ENCODE results near the gene FBXL7. TPM values are rescaled to one million over a fixed set of nuclear protein-coding genes. Genes with fewer than 3 reads are reported as not detected.

The FBXL7 gene
- total and polyA plus RNA-seq, 2 of the 8 experiments (the other 6 are each of a cell fraction or from before 2014, with no cell fraction given), result 17.7 to 17.8 TPM

DNA sequence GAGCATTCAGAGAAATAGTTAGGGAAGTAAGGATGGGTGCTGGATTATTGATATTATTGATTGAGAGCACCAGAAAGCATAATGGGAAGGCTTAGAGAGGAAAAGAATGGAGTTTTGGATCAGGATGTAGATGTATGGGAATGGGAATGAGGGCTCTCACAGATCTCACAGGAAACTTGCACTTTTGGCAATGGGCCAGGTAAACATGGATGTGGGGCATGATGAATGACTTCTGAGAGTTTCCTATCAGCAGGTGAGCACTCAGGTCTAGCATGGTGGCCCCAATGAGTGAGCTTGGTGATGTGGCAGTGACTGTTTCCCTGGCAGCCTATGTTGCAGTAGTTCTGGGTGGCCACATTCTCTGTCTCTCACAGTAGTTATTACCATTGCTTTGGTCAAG lies 283.8 kb downstream of the FBXL7 start:
- FAIRE-seq, result no peak
- CTCF ChIA-PET (ENCODE audit: partially characterized antibody), result no interaction called here

More for the DNA sequence above, 283.8 kb downstream of the FBXL7 start:
- Histone ChIP-seq H3K56ac (replicated peaks; ENCODE audit: insufficient read length, low read depth, low read length) (no peak overlapping the region), H2AFZ (ENCODE audit: low read length) (no peak overlapping the region), H3K4me2 (ENCODE audit: insufficient read depth in 1 of 2, low read depth in 2 of 2, low read length in 2 of 2) (no peak overlapping the region), H3K4ac (replicated peaks; ENCODE audit: insufficient read length, low read depth, low read length) (no peak overlapping the region), H4K20me1 (replicated peaks in 1 of 2; ENCODE audit: control insufficient read depth in 1 of 2, insufficient read depth in 2 of 2, low read length in 2 of 2) (no peaks in the 10 kb centered on the region), H3K14ac (ENCODE audit: insufficient read length) (no peak overlapping the region), H3K23me2 (ENCODE audit: low read depth, low read length) (no peaks in the 10 kb centered on the region), H3K4me1 (replicated peaks in 1 of 4; ENCODE audit: control insufficient read depth in 3 of 4, insufficient read depth in 4 of 4, low read length in 3 of 4) (no peaks in the 10 kb centered on the region), H3K27ac (ENCODE audit: low read depth, low read length) (no peak overlapping the region), H3K9ac (replicated peaks in 1 of 4; ENCODE audit: extremely low read depth in 1 of 4, low read depth in 3 of 4, low read length in 3 of 4) (no peak overlapping the region), H3K79me1 (ENCODE audit: low read depth, low read length) (no peaks in the 10 kb centered on the region), H3K18ac (ENCODE audit: extremely low read depth, low read length) (no peak overlapping the region), H3K23ac (ENCODE audit: insufficient read length) (no peak overlapping the region), H2BK20ac (ENCODE audit: low read length) (no peak overlapping the region), H2BK120ac (replicated peaks; ENCODE audit: low read depth, low read length) (no peak overlapping the region), H2BK15ac (ENCODE audit: low read length) (no peak overlapping the region), H3K79me2 (ENCODE audit: control insufficient read depth in 1 of 2, insufficient read depth in 2 of 2, low read length in 2 of 2) (peaks cover 0 to 6% of the 10 kb centered on the region in 2 experiments; a peak in 2 of 4 replicates), H4K91ac (replicated peaks; ENCODE audit: insufficient read length, low read length) (no peak overlapping the region), H2BK5ac (ENCODE audit: low read depth, low read length) (no peak overlapping the region), H4K8ac (ENCODE audit: extremely low read depth, insufficient read depth, low read length) (no peak overlapping the region), H3K36me3 (ENCODE audit: control insufficient read depth in 2 of 4, insufficient read depth in 4 of 4, low read length in 3 of 4) (no peaks in the 10 kb centered on the region), H2BK12ac (ENCODE audit: low read depth, low read length) (no peak overlapping the region), H3K4me3 (ENCODE audit: extremely low read depth in 1 of 4, insufficient read depth in 2 of 4, low read depth in 3 of 4, low read length in 4 of 4) (no peak overlapping the region), H3K27me3 (replicated peaks in 1 of 4; ENCODE audit: control insufficient read depth in 3 of 4, extremely low read depth in 1 of 4, insufficient read depth in 3 of 4, low read length in 3 of 4) (no peaks in the 10 kb centered on the region), H3K9me3 (ENCODE audit: insufficient read depth in 2 of 2, low read depth in 1 of 2, low read length in 1 of 2) (no peaks in the 10 kb centered on the region; a peak in 1 of 4 replicates), H4K5ac (ENCODE audit: insufficient read length, low read depth, low read length) (no peak overlapping the region), H2AK5ac (ENCODE audit: low read depth, low read length) (no peak overlapping the region)
- DNase-seq (ENCODE audit: low read depth in 1 of 2, low spot score in 2 of 2), result no peak
- TF ChIP-seq ZNF274 (IDR thresholded peaks at IDR 0.05; ENCODE audit: borderline replicate concordance, extremely low read depth, low read length) (no peak), CREB1 (IDR thresholded peaks at IDR 0.05) (no peak), EZH2 (IDR thresholded peaks at IDR 0.05; ENCODE audit: low read depth, low read length, severe bottlenecking) (no peak), EP300 (IDR thresholded peaks at IDR 0.05; ENCODE audit: borderline replicate concordance in 1 of 2, low read depth in 2 of 2, low read length in 2 of 2) (no peak), TCF12 (IDR thresholded peaks at IDR 0.05; ENCODE audit: low read depth, low read length) (no peak), MAFK (IDR thresholded peaks at IDR 0.05; ENCODE audit: low read depth, low read length) (no peak), SP1 (IDR thresholded peaks at IDR 0.05; ENCODE audit: low read depth, low read length) (no peak), YY1 (IDR thresholded peaks at IDR 0.05; ENCODE audit: low read depth, low read length) (no peak), TBP (IDR thresholded peaks at IDR 0.05; ENCODE audit: low read depth, low read length) (no peak), SIRT6 (IDR thresholded peaks at IDR 0.05; ENCODE audit: low read length) (no peak), TAF1 (IDR thresholded peaks at IDR 0.05; ENCODE audit: low read depth, low read length) (no peak)
- POLR2A ChIA-PET (ENCODE audit: partially characterized antibody), result no interaction called here

Measured in H1 (cell line).